ENCODE data around the gene CKLF. TPM values are rescaled to one million over a fixed set of nuclear protein-coding genes. Genes with fewer than 3 reads are reported as not detected.
A peak's percentile ranks its signal among the peaks of the same experiment; 100 is the strongest.

The CKLF gene
- total RNA-seq, 6 experiments from 2014 or later, result 44.7 to 61.4 (median 56.8) TPM

DNA sequence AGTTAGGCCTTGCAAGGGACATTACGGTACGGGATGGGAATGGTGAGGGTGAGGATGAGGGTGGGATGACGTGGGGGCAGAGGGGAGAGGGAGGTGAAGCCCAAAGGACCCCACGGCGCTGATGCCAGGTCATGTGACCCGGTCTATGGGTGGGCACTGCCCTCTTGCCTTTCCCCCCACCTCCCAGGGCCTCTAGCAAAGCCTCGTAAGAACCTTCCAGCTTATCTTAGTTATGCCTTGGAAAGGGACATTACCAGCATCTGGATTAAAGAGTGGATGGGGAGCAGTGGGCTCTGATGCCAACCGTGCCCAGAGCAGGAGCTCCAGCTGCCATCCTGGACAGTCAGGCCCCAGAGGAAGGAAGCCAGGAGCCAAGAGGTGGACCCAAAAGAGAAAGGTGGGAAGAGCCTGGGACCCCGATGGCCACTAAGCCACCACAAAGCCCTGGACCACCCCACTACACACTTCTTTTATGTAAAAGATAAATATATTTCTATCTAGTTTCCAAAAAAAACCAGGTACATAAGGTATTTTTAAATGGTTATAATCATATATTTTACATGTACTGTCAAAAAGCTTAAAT, 43.4 kb upstream of the CKLF start:
- Mint-ChIP-seq H3K4me3 (no peak overlapping the region), H3K9me3 (no peaks in the 10 kb centered on the region), H3K36me3 (ENCODE audit: low read depth) (peaks cover 5% of the 10 kb centered on the region), H3K4me1 (ENCODE audit: low read depth) (peaks cover 48% of the 10 kb centered on the region), H3K27ac (no peak overlapping the region), H3K27me3 (ENCODE audit: insufficient read depth) (no peaks in the 10 kb centered on the region; the same call in none of the 2 replicates)
- TF ChIP-seq, protein P1, sequence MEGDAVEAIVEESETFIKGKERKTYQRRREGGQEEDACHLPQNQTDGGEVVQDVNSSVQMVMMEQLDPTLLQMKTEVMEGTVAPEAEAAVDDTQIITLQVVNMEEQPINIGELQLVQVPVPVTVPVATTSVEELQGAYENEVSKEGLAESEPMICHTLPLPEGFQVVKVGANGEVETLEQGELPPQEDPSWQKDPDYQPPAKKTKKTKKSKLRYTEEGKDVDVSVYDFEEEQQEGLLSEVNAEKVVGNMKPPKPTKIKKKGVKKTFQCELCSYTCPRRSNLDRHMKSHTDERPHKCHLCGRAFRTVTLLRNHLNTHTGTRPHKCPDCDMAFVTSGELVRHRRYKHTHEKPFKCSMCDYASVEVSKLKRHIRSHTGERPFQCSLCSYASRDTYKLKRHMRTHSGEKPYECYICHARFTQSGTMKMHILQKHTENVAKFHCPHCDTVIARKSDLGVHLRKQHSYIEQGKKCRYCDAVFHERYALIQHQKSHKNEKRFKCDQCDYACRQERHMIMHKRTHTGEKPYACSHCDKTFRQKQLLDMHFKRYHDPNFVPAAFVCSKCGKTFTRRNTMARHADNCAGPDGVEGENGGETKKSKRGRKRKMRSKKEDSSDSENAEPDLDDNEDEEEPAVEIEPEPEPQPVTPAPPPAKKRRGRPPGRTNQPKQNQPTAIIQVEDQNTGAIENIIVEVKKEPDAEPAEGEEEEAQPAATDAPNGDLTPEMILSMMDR (IDR thresholded peaks at IDR 0.05), result no peak
- DNase-seq, result no peak

DNA sequence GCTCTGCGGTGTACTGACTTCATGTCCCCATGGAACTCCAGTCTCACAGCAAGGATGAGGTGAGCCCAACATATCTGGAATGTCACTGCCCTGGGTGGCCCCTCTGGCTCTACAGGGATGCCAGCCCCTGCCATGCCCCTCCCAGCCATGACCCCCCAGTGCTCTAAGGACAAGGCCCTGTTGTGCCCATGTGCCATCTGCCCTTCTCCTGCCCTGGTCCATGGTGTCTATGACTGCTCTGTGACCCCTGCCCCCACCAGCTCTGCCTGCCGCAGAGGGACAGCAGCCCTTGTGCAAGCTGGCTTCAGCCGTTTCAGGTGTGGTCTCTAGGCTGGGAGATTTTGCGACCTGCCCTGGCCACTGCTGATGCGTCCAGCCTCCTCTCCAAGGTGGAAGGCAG, 42.8 kb upstream of the CKLF start:
- DNase-seq, result no peak
- Mint-ChIP-seq H3K9me3 (no peaks in the 10 kb centered on the region), H3K27ac (no peak overlapping the region), H3K4me1 (ENCODE audit: low read depth) (peaks cover 44% of the 10 kb centered on the region), H3K27me3 (ENCODE audit: insufficient read depth) (no peaks in the 10 kb centered on the region; the same call in none of the 2 replicates), H3K4me3 (no peak overlapping the region), H3K36me3 (ENCODE audit: low read depth) (peaks cover 5% of the 10 kb centered on the region)
- TF ChIP-seq, protein P1 (IDR thresholded peaks at IDR 0.05), result no peak

DNA sequence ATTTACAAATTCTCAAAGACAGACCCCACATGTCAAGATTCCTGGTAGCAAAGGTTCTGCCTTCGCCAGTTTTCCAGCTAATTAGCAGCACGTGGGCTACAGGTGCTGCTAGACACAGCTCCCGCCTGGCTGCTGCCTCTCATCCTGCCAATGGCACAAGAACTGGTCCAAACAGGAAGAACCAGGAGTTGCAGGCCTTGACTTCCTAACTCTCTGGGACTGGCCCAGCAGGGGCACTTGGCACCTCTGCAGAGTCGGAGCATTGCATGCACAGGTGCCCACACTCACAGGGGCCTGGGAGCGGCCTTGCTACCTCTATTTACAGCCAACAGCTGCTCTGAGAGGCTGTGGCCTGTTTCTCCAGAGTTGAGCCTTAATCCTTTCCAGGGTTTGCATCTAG, 42.1 kb upstream of the CKLF start:
- H3K36me3 Mint-ChIP-seq (ENCODE audit: low read depth), result peaks cover 8% of the 10 kb centered on the region
- H3K27me3 Mint-ChIP-seq (ENCODE audit: insufficient read depth), result no peaks in the 10 kb centered on the region; the same call in none of the 2 replicates
- TF ChIP-seq, protein P1 (IDR thresholded peaks at IDR 0.05), result no peak
- no peak for DNase-seq
- peaks cover 47% of the 10 kb centered on the region for H3K4me1 Mint-ChIP-seq (ENCODE audit: low read depth)
- no peaks in the 10 kb centered on the region for H3K9me3 Mint-ChIP-seq
- H3K4me3 Mint-ChIP-seq, result no peak overlapping the region
- H3K27ac Mint-ChIP-seq, result no peak overlapping the region

DNA sequence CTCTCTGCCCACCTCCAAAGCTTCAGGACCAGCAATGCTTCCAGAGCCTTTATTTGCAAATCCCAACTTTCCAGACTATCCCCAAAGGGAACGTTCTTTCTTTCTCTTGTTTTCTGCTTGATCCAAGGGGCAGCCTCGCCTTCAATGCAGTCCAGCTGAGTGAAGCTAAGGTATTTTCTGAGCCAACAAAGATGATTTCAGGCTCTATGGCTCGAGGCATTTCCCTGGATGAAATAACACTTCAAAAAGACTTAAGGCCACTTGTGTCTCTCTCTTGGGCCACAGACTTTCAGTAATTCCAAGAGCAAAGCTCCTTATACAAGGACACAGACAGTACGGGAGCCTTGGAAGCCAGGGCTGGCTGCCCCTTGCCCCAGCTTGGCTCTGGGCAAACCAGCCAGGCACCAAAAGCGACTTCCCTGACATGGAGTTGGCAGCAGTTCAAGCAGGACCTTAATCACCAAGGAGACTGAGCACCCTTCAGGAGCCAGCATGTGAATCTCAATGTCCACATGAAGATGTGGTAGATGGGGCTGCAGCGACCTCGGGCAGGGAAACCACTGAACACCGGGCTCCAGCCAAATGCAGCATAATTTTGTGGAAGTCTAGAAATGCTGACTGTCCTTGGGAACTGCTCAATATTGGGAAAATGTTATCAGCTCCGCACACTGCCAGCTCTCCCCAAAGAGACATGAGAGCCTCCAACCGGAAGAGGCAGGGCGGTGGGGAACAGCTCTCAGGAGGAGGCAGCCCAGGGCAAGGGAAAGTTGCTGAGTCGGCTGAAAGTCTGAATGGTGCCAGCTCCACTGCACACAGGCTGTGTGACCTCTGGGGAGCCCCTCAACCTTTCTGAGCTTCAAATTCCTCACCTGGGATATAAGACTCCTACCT, 41.4 kb upstream of the CKLF start:
- no peaks in the 10 kb centered on the region; the same call in none of the 2 replicates for H3K27me3 Mint-ChIP-seq (ENCODE audit: insufficient read depth)
- peaks cover 53% of the 10 kb centered on the region for H3K4me1 Mint-ChIP-seq (ENCODE audit: low read depth)
- H3K36me3 Mint-ChIP-seq (ENCODE audit: low read depth), result peaks cover 10% of the 10 kb centered on the region
- H3K4me3 Mint-ChIP-seq, result no peak overlapping the region
- TF ChIP-seq, protein P1 (IDR thresholded peaks at IDR 0.05), result no peak
- DNase-seq, result no peak
- H3K27ac Mint-ChIP-seq, result peak overlapping the region; percentile 79
- H3K9me3 Mint-ChIP-seq, result no peaks in the 10 kb centered on the region

DNA sequence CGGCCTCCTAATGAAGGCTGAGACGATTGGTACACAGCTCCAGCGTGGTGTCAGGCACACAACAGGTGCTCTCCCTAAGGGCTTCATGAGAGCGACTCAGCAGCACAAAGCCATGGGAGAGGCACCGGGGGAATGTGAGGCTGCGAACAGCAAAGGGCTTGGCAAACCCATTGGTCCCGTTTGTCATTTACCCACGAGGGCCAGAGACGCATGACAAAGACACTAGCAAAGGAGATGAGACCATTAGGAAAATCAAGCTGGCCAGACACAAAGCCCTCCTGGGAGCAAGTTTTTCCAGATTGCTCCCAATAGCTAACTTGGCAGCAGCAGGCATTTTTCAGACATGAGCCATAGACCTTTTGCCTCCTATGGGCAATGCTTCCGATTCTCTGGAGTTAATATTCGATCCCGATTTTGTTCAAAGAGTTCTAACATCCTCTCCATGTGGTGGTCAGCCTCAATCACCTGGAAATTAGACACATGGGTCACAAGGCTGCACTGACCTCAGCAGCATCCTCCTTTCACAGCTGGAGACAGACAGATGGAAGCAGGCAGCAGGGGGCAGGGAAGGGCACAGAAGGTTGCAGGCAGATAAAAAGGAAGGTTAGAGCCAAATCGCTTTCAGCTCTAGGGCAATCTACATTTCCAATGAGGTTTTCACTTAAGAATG, 40.6 kb upstream of the CKLF start:
- no peaks in the 10 kb centered on the region for H3K9me3 Mint-ChIP-seq
- H3K27ac Mint-ChIP-seq, result peak overlapping the region; percentile 79
- peaks cover 61% of the 10 kb centered on the region for H3K4me1 Mint-ChIP-seq (ENCODE audit: low read depth)
- H3K36me3 Mint-ChIP-seq (ENCODE audit: low read depth), result peaks cover 10% of the 10 kb centered on the region
- H3K27me3 Mint-ChIP-seq (ENCODE audit: insufficient read depth), result no peaks in the 10 kb centered on the region; the same call in 1 of the 2 replicates
- TF ChIP-seq, protein P1 (IDR thresholded peaks at IDR 0.05), result peak; percentile 37; the same call in 1 of the 2 replicates
- H3K4me3 Mint-ChIP-seq, result peak overlapping the region; percentile 71
- DNase-seq, result peak; percentile 72
